WTC11 (cell line): ENCODE results near the gene ALDH3A2. TPM values are rescaled to one million over a fixed set of nuclear protein-coding genes. Genes with fewer than 3 reads are reported as not detected.

Experiments used
- ATAC-seq: fragments of 200-7000 bp; cut with Tn5 transposase; 2 replicates; pipeline ENCODE4 v1.10.0; 2021; ENCODE audit warnings: mild to moderate bottlenecking, moderate library complexity
- Bru-seq: library from RNA; stranded (reverse); fragments of 400-500 nt; gene quantifications from one replicate; lab custom pipeline; 2021; lab: Mats Ljungman, UMichigan
- CTCF ChIA-PET: fragments of 300-600 bp; sonication (Branson Sonifier 250); formaldehyde crosslinking; loops from one replicate; lab custom pipeline; 2021; ENCODE audit warnings: antibody characterized with exemption; lab: Charles Lee
- POLR2A ChIA-PET: fragments of 350-600 bp; sonication (Branson Sonifier 250); formaldehyde crosslinking; loops from one replicate; lab custom pipeline; 2021; ENCODE audit warnings: antibody characterized with exemption; lab: Charles Lee
- DNase-seq: peaks from one replicate; pipeline ENCODE4 v3.0.0; 2021; ENCODE audit warnings: low spot score
- H3K27ac Mint-ChIP-seq: 2 replicates; pipeline ENCODE4 v1.8.0; 2021; ENCODE audit warnings: mixed read lengths
- H3K27me3 Mint-ChIP-seq: 2 replicates; pipeline ENCODE4 v1.8.0; 2021; ENCODE audit warnings: low read depth, mild to moderate bottlenecking, moderate library complexity, mixed read lengths
- H3K36me3 Mint-ChIP-seq: 2 replicates; pipeline ENCODE4 v1.8.0; 2021; ENCODE audit warnings: mixed read lengths
- H3K4me1 Mint-ChIP-seq: 2 replicates; pipeline ENCODE4 v1.8.0; 2022; ENCODE audit warnings: mixed read lengths
- H3K4me3 Mint-ChIP-seq: 2 replicates; pipeline ENCODE4 v1.8.0; 2021; ENCODE audit warnings: mild to moderate bottlenecking, moderate library complexity, mixed read lengths
- H3K9me3 Mint-ChIP-seq: 2 replicates; pipeline ENCODE4 v1.8.0; 2021; ENCODE audit warnings: mixed read lengths
- CBFB ChIP-seq: sonication (generic); formaldehyde crosslinking; IDR thresholded peaks from 2 replicates; pipeline ENCODE4 v1.8.1; 2022; ENCODE audit warnings: mild to moderate bottlenecking, low read depth, missing genetic modification reagents
- CREM ChIP-seq: sonication (generic); formaldehyde crosslinking; IDR thresholded peaks from 2 replicates; pipeline ENCODE4 v1.8.1; 2022; ENCODE audit warnings: mild to moderate bottlenecking, missing genetic modification reagents, moderate library complexity
- E2F4 ChIP-seq: sonication (generic); formaldehyde crosslinking; IDR thresholded peaks from 2 replicates; pipeline ENCODE4 v1.8.1; 2022; ENCODE audit warnings: low read depth, mild to moderate bottlenecking, moderate library complexity, missing genetic modification reagents, borderline replicate concordance
- EMX1 ChIP-seq: fragments of 250-450 bp; sonication (Bioruptor Pico); IDR thresholded peaks from 2 replicates; pipeline ENCODE4 v1.8.0; 2021; ENCODE audit warnings: mild to moderate bottlenecking
- FOXJ3 ChIP-seq: sonication (generic); formaldehyde crosslinking; IDR thresholded peaks from 2 replicates; pipeline ENCODE4 v1.9.0; 2021; ENCODE audit warnings: missing genetic modification reagents, mild to moderate bottlenecking, borderline replicate concordance
- FOXP1 ChIP-seq: sonication (generic); formaldehyde crosslinking; IDR thresholded peaks from 2 replicates; pipeline ENCODE4 v1.8.0; 2022; ENCODE audit warnings: missing genetic modification reagents, mild to moderate bottlenecking, moderate library complexity, borderline replicate concordance
- GRHL2 ChIP-seq: fragments of 250-450 bp; sonication (Bioruptor Pico); IDR thresholded peaks from 2 replicates; pipeline ENCODE4 v1.8.0; 2022; ENCODE audit warnings: mild to moderate bottlenecking, moderate library complexity; ENCODE audit not compliant: insufficient replicate concordance, severe bottlenecking
- GTF2I ChIP-seq: fragments of 250-450 bp; sonication (Bioruptor Pico); conservative IDR thresholded peaks from 2 replicates; pipeline ENCODE4 v1.4.0; 2021; ENCODE audit warnings: mild to moderate bottlenecking
- MYBL2 ChIP-seq: sonication (generic); formaldehyde crosslinking; IDR thresholded peaks from 2 replicates; pipeline ENCODE4 v1.8.1; 2023; ENCODE audit warnings: mild to moderate bottlenecking, moderate library complexity, missing genetic modification reagents
- NFATC4 ChIP-seq: fragments of 250-450 bp; sonication (Bioruptor Pico); IDR thresholded peaks from 2 replicates; pipeline ENCODE4 v1.9.0; 2021; ENCODE audit warnings: mild to moderate bottlenecking
- NR2C2 ChIP-seq: sonication (generic); formaldehyde crosslinking; IDR thresholded peaks from 2 replicates; pipeline ENCODE4 v1.8.0; 2022; ENCODE audit warnings: mild to moderate bottlenecking, missing genetic modification reagents
- NR3C1 ChIP-seq: sonication (generic); formaldehyde crosslinking; conservative IDR thresholded peaks from 2 replicates; pipeline ENCODE4 v1.8.1; 2023; ENCODE audit warnings: low read depth, mild to moderate bottlenecking, missing genetic modification reagents
- RORB ChIP-seq: fragments of 250-450 bp; sonication (Bioruptor Pico); IDR thresholded peaks from 2 replicates; pipeline ENCODE4 v1.9.0; 2021; ENCODE audit warnings: mild to moderate bottlenecking
- SMAD4 ChIP-seq: sonication (generic); formaldehyde crosslinking; IDR thresholded peaks from 2 replicates; pipeline ENCODE4 v1.8.0; 2022; ENCODE audit warnings: mild to moderate bottlenecking, missing genetic modification reagents
- TCF7 ChIP-seq: sonication (generic); formaldehyde crosslinking; IDR thresholded peaks from 2 replicates; pipeline ENCODE4 v1.8.0; 2022; ENCODE audit warnings: mild to moderate bottlenecking, low read depth, missing genetic modification reagents, moderate library complexity
- TEAD1 ChIP-seq: sonication (generic); formaldehyde crosslinking; IDR thresholded peaks from 2 replicates; pipeline ENCODE4 v1.8.0; 2022; ENCODE audit warnings: mild to moderate bottlenecking, missing genetic modification reagents
- ZBTB21 ChIP-seq: sonication (generic); formaldehyde crosslinking; IDR thresholded peaks from 2 replicates; pipeline ENCODE4 v1.8.1; 2023; ENCODE audit warnings: mild to moderate bottlenecking, missing genetic modification reagents, borderline replicate concordance
- ZNF138 ChIP-seq: sonication (generic); formaldehyde crosslinking; conservative IDR thresholded peaks from 2 replicates; pipeline ENCODE4 v1.8.1; 2022; ENCODE audit warnings: mild to moderate bottlenecking, moderate library complexity, missing genetic modification reagents
- ZNF396 ChIP-seq: fragments of 250-450 bp; sonication (Bioruptor Pico); IDR thresholded peaks from 2 replicates; pipeline ENCODE4 v1.8.0; 2021; ENCODE audit warnings: mild to moderate bottlenecking, moderate library complexity, borderline replicate concordance
- ZNF423 ChIP-seq: fragments of 250-450 bp; sonication (Bioruptor Pico); IDR thresholded peaks from 2 replicates; pipeline ENCODE4 v2.1.2; 2022; ENCODE audit warnings: mild to moderate bottlenecking, moderate library complexity
- ZNF671 ChIP-seq: fragments of 250-450 bp; sonication (Bioruptor Pico); IDR thresholded peaks from 2 replicates; pipeline ENCODE4 v1.8.0; 2021; ENCODE audit warnings: mild to moderate bottlenecking
- long read RNA-seq, 3 experiments: library from RNA in 1 of 3; library from capped mRNA in 1 of 3; library from polyadenylated mRNA in 1 of 3; unstranded in 2 of 3; stranded (forward) in 1 of 3; transcript quantifications; one replicate each; pipeline ENCODE4 v2.0.0, GENCODE V29; 2021
- total RNA-seq: library from RNA; stranded (reverse); gene quantifications from 3 replicates; pipeline ENCODE4 v1.2.3, GENCODE V29; 2021
- TF ChIP-seq, protein P1 (sequence below): fragments of 250-450 bp; sonication (Bioruptor Pico); IDR thresholded peaks from 2 replicates; pipeline ENCODE4 v1.9.0; 2021; ENCODE audit warnings: mild to moderate bottlenecking
- TF ChIP-seq, protein P2 (sequence below): sonication (generic); formaldehyde crosslinking; conservative IDR thresholded peaks from 2 replicates; pipeline ENCODE4 v1.8.1; 2023; ENCODE audit warnings: mild to moderate bottlenecking, low read depth, missing genetic modification reagents, moderate library complexity
- TF ChIP-seq, protein P3 (sequence below): sonication (generic); formaldehyde crosslinking; IDR thresholded peaks from 2 replicates; pipeline ENCODE4 v1.8.0; 2023; ENCODE audit warnings: mild to moderate bottlenecking, missing genetic modification reagents
- TF ChIP-seq, protein P4 (sequence below): sonication (generic); formaldehyde crosslinking; IDR thresholded peaks from 2 replicates; pipeline ENCODE4 v1.8.0; 2022; ENCODE audit warnings: mild to moderate bottlenecking, missing genetic modification reagents

Gene ALDH3A2
- total RNA-seq (68.5 to 84.3 TPM (median 80.6 TPM) in 3 replicates), Bru-seq, nascent RNA (percentile 88 among the genes with signal in this experiment)
- long read RNA-seq, experiment 1, transcript ALDH3A2-210 (1 exons, 3,512 nt) = minor isoform, 13 of 327 reads
- long read RNA-seq, experiment 1, transcript ALDH3A2-201 (10 exons, 3,928 nt) = major isoform, 238 of 327 reads
- long read RNA-seq, experiment 1, transcript ALDH3A2-203 (11 exons, 3,640 nt) = minor isoform, 11 of 327 reads
- long read RNA-seq, experiment 1, transcript ALDH3A2-225 (9 exons, 1,558 nt) = minor isoform, 6 of 327 reads
- long read RNA-seq, experiment 1, partial matches to known transcripts = 15 of 327 reads
- long read RNA-seq, experiment 1, other reads (novel, unspliced or antisense) = 34 of 327 reads
- long read RNA-seq, experiment 2, transcript ALDH3A2-210 (1 exons, 3,512 nt) = minor isoform, 16 of 106 reads
- long read RNA-seq, experiment 2, transcript ALDH3A2-201 (10 exons, 3,928 nt) = major isoform, 35 of 106 reads
- long read RNA-seq, experiment 2, partial matches to known transcripts = 31 of 106 reads
- long read RNA-seq, experiment 2, other reads (novel, unspliced or antisense) = 17 of 106 reads
- long read RNA-seq, experiment 3, transcript ALDH3A2-201 (10 exons, 3,928 nt) = major isoform, 102 of 142 reads
- long read RNA-seq, experiment 3, transcript ALDH3A2-210 (1 exons, 3,512 nt) = minor isoform, 6 of 142 reads
- long read RNA-seq, experiment 3, partial matches to known transcripts = 5 of 142 reads
- long read RNA-seq, experiment 3, other reads (novel, unspliced or antisense) = 22 of 142 reads

DNA sequence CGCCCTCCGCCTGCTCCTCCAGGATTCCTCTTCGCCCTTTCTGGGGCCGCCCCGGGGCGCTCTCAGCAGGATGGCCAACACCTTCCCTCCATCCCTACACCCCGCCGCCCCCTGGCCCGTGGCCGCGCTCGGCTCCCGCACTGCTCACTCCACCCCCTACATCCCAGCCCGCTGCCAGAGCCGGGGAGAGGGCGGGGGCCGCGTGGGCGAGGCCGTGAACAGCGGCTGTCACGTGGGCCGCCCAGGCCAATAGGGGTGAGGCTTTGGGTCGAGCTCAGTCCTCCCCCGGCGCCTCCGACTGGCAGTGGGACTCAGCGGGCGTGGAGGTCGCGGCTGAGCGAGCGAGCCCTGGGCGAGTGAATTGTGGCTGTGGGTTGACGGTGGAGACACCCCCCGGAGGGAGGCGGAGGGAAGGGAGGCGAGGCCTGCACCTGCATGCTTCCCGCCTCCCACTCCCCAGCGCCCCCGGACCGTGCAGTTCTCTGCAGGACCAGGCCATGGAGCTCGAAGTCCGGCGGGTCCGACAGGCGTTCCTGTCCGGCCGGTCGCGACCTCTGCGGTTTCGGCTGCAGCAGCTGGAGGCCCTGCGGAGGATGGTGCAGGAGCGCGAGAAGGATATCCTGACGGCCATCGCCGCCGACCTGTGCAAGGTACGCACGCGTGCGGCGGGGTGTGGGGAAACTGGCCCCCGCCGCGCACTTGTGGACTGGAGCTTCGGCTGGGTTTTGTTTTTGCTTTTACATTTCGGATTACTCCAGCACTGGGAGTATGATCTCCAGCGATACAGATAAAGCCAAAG lies at the start of gene ALDH3A2:
TSS of gene ALDH3A2 (plus strand) at position 277 of the 799 bp plus-strand sequence. CDS start at position 498, 221 bp downstream.
- peak; percentile 89 for DNase-seq
- POLR2A ChIA-PET = interaction anchor here (0.6 to 2.5 kb wide), 11 partner anchors 11 to 286 kb away, joined by 3 to 14 read pairs (median 4); partner anchors contain the start of genes B9D1, MAPK7, SLC47A1 and ULK2
- Mint-ChIP-seq H3K9me3 (peaks cover 6% of the 10 kb centered on the region), H3K27me3 (peaks cover 8% of the 10 kb centered on the region), H3K36me3 (peaks cover 25% of the 10 kb centered on the region), H3K4me3 (peak within 1 kb of the TSS; percentile 92), H3K4me1 (peaks cover 58% of the 10 kb centered on the region), H3K27ac (peak within 1 kb of the TSS; percentile 84)
- CTCF ChIA-PET = interaction anchor here (0.5 to 4.2 kb wide), 33 partner anchors 11 to 327 kb away, joined by 3 to 42 read pairs (median 5); partner anchors contain the start of genes ALDH3A1, B9D1, MAPK7 and SLC47A1
- ATAC-seq = peak; percentile 83
- no peak for TF ChIP-seq ZBTB21
- TF ChIP-seq TCF7 (CRISPR knock-in tag) = no peak
- no peak for TF ChIP-seq GRHL2 (CRISPR knock-in tag)
- no peak for TF ChIP-seq EMX1
- TF ChIP-seq SMAD4 (CRISPR knock-in tag) = peak; percentile 70; the same call in 1 of the 2 replicates
- TF ChIP-seq MYBL2 (CRISPR knock-in tag) = peak; percentile 59; the same call in 1 of the 2 replicates
- TF ChIP-seq, protein P1, sequence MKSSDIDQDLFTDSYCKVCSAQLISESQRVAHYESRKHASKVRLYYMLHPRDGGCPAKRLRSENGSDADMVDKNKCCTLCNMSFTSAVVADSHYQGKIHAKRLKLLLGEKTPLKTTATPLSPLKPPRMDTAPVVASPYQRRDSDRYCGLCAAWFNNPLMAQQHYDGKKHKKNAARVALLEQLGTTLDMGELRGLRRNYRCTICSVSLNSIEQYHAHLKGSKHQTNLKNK (CRISPR knock-in tag) = no peak
- TF ChIP-seq CBFB (CRISPR knock-in tag) = peak; percentile 61; the same call in 1 of the 2 replicates
- TF ChIP-seq NFATC4 (CRISPR knock-in tag) = no peak
- no peak for TF ChIP-seq NR2C2 (CRISPR knock-in tag)
- no peak for TF ChIP-seq E2F4 (CRISPR knock-in tag)
- no peak for TF ChIP-seq ZNF671
- TF ChIP-seq RORB = no peak
- no peak for TF ChIP-seq ZNF396 (CRISPR knock-in tag)
- TF ChIP-seq FOXP1 = peak; percentile 34; the same call in 1 of the 2 replicates
- peak; percentile 91 for TF ChIP-seq ZNF423
- no peak for TF ChIP-seq GTF2I (CRISPR knock-in tag)
- TF ChIP-seq, protein P2, sequence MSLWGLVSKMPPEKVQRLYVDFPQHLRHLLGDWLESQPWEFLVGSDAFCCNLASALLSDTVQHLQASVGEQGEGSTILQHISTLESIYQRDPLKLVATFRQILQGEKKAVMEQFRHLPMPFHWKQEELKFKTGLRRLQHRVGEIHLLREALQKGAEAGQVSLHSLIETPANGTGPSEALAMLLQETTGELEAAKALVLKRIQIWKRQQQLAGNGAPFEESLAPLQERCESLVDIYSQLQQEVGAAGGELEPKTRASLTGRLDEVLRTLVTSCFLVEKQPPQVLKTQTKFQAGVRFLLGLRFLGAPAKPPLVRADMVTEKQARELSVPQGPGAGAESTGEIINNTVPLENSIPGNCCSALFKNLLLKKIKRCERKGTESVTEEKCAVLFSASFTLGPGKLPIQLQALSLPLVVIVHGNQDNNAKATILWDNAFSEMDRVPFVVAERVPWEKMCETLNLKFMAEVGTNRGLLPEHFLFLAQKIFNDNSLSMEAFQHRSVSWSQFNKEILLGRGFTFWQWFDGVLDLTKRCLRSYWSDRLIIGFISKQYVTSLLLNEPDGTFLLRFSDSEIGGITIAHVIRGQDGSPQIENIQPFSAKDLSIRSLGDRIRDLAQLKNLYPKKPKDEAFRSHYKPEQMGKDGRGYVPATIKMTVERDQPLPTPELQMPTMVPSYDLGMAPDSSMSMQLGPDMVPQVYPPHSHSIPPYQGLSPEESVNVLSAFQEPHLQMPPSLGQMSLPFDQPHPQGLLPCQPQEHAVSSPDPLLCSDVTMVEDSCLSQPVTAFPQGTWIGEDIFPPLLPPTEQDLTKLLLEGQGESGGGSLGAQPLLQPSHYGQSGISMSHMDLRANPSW (CRISPR knock-in tag) = peak; percentile 78; the same call in 1 of the 2 replicates
- no peak for TF ChIP-seq FOXJ3 (CRISPR knock-in tag)
- TF ChIP-seq, protein P3, sequence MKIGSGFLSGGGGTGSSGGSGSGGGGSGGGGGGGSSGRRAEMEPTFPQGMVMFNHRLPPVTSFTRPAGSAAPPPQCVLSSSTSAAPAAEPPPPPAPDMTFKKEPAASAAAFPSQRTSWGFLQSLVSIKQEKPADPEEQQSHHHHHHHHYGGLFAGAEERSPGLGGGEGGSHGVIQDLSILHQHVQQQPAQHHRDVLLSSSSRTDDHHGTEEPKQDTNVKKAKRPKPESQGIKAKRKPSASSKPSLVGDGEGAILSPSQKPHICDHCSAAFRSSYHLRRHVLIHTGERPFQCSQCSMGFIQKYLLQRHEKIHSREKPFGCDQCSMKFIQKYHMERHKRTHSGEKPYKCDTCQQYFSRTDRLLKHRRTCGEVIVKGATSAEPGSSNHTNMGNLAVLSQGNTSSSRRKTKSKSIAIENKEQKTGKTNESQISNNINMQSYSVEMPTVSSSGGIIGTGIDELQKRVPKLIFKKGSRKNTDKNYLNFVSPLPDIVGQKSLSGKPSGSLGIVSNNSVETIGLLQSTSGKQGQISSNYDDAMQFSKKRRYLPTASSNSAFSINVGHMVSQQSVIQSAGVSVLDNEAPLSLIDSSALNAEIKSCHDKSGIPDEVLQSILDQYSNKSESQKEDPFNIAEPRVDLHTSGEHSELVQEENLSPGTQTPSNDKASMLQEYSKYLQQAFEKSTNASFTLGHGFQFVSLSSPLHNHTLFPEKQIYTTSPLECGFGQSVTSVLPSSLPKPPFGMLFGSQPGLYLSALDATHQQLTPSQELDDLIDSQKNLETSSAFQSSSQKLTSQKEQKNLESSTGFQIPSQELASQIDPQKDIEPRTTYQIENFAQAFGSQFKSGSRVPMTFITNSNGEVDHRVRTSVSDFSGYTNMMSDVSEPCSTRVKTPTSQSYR (CRISPR knock-in tag) = peak; percentile 7; the same call in 1 of the 2 replicates
- TF ChIP-seq ZNF138 (CRISPR knock-in tag) = peak; percentile 88
- peak; percentile 70; the same call in 1 of the 2 replicates for TF ChIP-seq TEAD1 (CRISPR knock-in tag)
- peak; percentile 26; the same call in 1 of the 2 replicates for TF ChIP-seq NR3C1 (CRISPR knock-in tag)
- TF ChIP-seq, protein P4, sequence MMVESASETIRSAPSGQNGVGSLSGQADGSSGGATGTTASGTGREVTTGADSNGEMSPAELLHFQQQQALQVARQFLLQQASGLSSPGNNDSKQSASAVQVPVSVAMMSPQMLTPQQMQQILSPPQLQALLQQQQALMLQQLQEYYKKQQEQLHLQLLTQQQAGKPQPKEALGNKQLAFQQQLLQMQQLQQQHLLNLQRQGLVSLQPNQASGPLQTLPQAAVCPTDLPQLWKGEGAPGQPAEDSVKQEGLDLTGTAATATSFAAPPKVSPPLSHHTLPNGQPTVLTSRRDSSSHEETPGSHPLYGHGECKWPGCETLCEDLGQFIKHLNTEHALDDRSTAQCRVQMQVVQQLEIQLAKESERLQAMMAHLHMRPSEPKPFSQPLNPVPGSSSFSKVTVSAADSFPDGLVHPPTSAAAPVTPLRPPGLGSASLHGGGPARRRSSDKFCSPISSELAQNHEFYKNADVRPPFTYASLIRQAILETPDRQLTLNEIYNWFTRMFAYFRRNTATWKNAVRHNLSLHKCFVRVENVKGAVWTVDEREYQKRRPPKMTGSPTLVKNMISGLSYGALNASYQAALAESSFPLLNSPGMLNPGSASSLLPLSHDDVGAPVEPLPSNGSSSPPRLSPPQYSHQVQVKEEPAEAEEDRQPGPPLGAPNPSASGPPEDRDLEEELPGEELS (CRISPR knock-in tag) = peak; percentile 55; the same call in 1 of the 2 replicates
- TF ChIP-seq CREM (CRISPR knock-in tag) = peak; percentile 70; the same call in 1 of the 2 replicates
